ENCODE data around the gene NRROS.
"Not testable (repeated sequence)": the region's sequence is repeated elsewhere in the genome, so short reads cannot be mapped to it uniquely, and the experiment has no call there.

Gene NRROS

GRCh38 chr3:196619223-196619622, 20.3 kb upstream of the NRROS start:
- no peak for ATAC-seq
- Mint-ChIP-seq H3K9me3 (no peaks in the 10 kb centered on the region), H3K4me3 (no peak overlapping the region), H3K4me1 (peaks cover 17% of the 10 kb centered on the region), H3K36me3 (no peaks in the 10 kb centered on the region), H3K27me3 (no peaks in the 10 kb centered on the region), H3K27ac (peak overlapping the region; percentile 1)

- not testable (repeated sequence) for H3K4me3 Mint-ChIP-seq, H3K9me3 Mint-ChIP-seq, H3K36me3 Mint-ChIP-seq, ATAC-seq, H3K27ac Mint-ChIP-seq, H3K27me3 Mint-ChIP-seq
- H3K4me1 Mint-ChIP-seq: peaks cover 21% of the 10 kb centered on the region
Measured at GRCh38 chr3:196619627-196620026, 19.9 kb upstream of the NRROS start.

- peaks cover 27% of the 10 kb centered on the region for H3K4me1 Mint-ChIP-seq
- H3K27ac Mint-ChIP-seq: peak overlapping the region; percentile 72
- peak; percentile 66 for ATAC-seq
- H3K27me3 Mint-ChIP-seq: no peaks in the 10 kb centered on the region
- H3K36me3 Mint-ChIP-seq: no peaks in the 10 kb centered on the region
- H3K9me3 Mint-ChIP-seq: no peaks in the 10 kb centered on the region
- no peak overlapping the region for H3K4me3 Mint-ChIP-seq
Measured at GRCh38 chr3:196620161-196620604, 19.3 kb upstream of the NRROS start.

- Mint-ChIP-seq H3K4me3 (no peak overlapping the region), H3K9me3 (no peaks in the 10 kb centered on the region), H3K27ac (peak overlapping the region; percentile 72), H3K4me1 (peaks cover 31% of the 10 kb centered on the region), H3K36me3 (no peaks in the 10 kb centered on the region), H3K27me3 (no peaks in the 10 kb centered on the region)
- no peak for ATAC-seq
Measured at GRCh38 chr3:196620684-196621083, 18.8 kb upstream of the NRROS start.

GRCh38 chr3:196621611-196622010, 17.9 kb upstream of the NRROS start:
- Mint-ChIP-seq H3K27me3 (no peaks in the 10 kb centered on the region), H3K36me3 (no peaks in the 10 kb centered on the region), H3K4me1 (peaks cover 31% of the 10 kb centered on the region), H3K4me3 (no peak overlapping the region), H3K27ac (peak overlapping the region; percentile 37), H3K9me3 (no peaks in the 10 kb centered on the region)
- ATAC-seq: no peak

DNA sequence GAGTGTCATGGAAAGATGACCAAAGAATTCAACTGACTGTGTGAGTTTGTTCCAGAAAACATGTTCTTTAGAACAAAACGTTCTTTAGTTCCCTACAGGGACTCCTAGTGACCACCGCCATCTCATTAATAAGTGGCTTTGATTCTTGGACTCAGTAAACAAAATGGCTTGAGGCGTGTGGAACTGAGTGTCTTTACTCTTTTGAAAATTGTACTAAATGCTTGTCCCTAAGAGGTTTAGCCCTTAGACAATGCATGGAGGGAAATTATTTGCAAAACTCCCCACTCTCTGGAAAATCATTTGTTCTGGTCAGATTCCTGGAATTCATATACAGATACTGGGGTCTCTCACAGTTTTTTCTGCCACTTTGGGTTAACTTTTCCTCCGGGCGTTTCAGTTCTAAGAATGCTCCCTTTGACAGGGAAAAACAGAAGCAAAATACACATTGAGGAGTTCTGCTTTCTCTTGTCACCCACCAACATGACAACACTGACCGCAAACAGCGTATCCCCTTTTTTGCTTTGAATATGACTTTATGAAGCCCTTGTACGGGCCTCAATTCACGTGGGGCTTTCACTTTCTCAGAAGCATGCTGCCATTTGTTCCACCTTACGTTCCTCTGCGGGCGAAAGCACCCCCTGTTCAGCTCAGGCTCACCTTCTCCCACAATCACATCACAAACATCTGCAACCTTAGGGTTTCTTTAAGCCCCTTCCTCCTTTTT, 15.3 kb upstream of the NRROS start:
- Mint-ChIP-seq H3K27me3 (no peaks in the 10 kb centered on the region), H3K9me3 (no peaks in the 10 kb centered on the region), H3K4me3 (peak overlapping the region; percentile 24), H3K27ac (peak overlapping the region; percentile 78), H3K4me1 (peaks cover 31% of the 10 kb centered on the region), H3K36me3 (no peaks in the 10 kb centered on the region)
- peak; percentile 93 for ATAC-seq

- Mint-ChIP-seq H3K27ac (peak overlapping the region; percentile 78), H3K4me3 (peak overlapping the region; percentile 24), H3K36me3 (no peaks in the 10 kb centered on the region), H3K9me3 (no peaks in the 10 kb centered on the region), H3K4me1 (peaks cover 35% of the 10 kb centered on the region), H3K27me3 (no peaks in the 10 kb centered on the region)
- ATAC-seq: no peak
Measured at GRCh38 chr3:196624907-196625306, 14.6 kb upstream of the NRROS start.

- Mint-ChIP-seq H3K4me1 (peaks cover 35% of the 10 kb centered on the region), H3K27me3 (no peaks in the 10 kb centered on the region), H3K36me3 (peaks cover 3% of the 10 kb centered on the region), H3K9me3 (no peaks in the 10 kb centered on the region), H3K27ac (peak overlapping the region; percentile 78), H3K4me3 (peak overlapping the region; percentile 46)
- no peak for ATAC-seq
Measured at GRCh38 chr3:196625331-196625730, 14.2 kb upstream of the NRROS start.

DNA sequence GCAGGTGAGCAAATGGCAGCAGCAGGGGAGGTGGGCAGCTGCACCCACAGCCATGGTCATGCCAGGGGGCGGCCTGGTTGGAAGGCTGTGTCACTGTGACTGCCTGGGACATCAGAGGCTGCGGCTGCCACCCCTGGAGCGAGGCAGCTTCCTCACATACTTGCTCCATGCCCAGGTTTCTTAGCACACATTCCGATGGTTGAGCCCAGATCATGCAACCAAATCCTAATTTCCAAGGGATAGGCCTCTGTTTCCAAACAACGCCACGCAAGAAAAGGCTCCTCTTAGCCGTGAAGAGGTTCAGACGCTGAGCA, 11.6 kb upstream of the NRROS start:
- Mint-ChIP-seq H3K4me1 (peaks cover 47% of the 10 kb centered on the region), H3K36me3 (peaks cover 9% of the 10 kb centered on the region)

DNA sequence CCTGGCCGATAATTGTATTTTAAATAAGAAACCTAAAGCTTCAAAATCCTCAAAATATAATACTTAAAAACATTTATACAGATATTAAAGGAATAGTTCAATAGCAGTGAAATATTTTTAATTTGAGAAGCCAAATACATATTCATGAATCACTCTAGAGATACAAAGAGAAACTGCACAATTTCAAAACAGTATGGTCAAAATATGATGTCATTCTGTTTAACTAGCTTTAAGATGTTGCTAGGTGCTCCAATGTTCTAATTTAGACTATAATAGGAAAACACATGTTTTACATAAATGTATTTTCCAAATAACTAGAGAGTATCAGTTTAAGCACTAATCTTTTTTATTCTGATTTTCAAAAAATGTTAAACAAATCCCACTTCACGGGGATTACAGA, 10.3 kb upstream of the NRROS start:
- H3K4me3 Mint-ChIP-seq: no peak overlapping the region
- H3K36me3 Mint-ChIP-seq: peaks cover 9% of the 10 kb centered on the region
- H3K27me3 Mint-ChIP-seq: no peaks in the 10 kb centered on the region
- H3K4me1 Mint-ChIP-seq: peaks cover 58% of the 10 kb centered on the region
- ATAC-seq: no peak
- no peak overlapping the region for H3K27ac Mint-ChIP-seq
- no peaks in the 10 kb centered on the region for H3K9me3 Mint-ChIP-seq

More for the DNA sequence above, 11.6 kb upstream of the NRROS start:
- no peak overlapping the region for H3K27ac Mint-ChIP-seq
- H3K27me3 Mint-ChIP-seq: no peaks in the 10 kb centered on the region
- ATAC-seq: no peak
- no peaks in the 10 kb centered on the region for H3K9me3 Mint-ChIP-seq
- no peak overlapping the region for H3K4me3 Mint-ChIP-seq

- Mint-ChIP-seq H3K4me3 (peak overlapping the region; percentile 92), H3K4me1 (peaks cover 66% of the 10 kb centered on the region), H3K27ac (peak overlapping the region; percentile 95), H3K27me3 (no peaks in the 10 kb centered on the region), H3K36me3 (peaks cover 9% of the 10 kb centered on the region), H3K9me3 (no peaks in the 10 kb centered on the region)
- no peak for ATAC-seq
Measured at GRCh38 chr3:196631682-196632045, 7.8 kb upstream of the NRROS start.

DNA sequence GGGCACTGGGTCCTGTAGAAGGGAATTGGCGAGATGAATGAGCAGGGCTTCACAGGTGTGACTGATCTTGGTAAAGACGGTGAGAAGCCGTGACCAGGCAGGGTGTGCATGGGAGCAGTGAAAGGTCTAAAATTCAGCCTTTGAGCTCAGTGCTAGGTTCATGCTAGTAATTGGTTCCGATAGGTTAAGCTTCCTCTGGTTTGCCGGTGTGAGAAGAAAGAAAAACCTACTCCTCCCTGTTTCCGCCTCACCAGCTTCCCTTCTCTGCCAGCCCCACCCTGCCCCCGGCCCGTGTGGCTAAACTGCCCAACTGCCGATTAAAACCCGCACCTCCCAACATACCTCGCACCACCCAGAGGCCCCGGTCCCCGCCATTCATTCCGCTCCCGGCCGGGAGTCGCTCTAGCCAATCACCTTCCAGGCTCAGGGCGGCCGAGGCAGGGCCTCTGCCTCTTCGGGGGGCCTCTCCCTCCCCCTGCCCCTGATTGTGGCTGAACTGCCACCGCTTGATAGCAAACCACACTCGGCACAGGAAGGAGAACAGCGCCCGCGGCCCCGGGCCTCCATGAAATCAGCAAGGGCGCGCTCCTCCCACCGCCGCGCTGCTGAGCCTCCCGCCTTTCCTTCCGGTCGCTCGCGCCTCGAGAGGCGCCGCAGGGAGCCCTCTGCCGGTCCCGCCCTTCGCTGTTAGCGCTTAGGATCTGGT, 7.3 kb upstream of the NRROS start:
- peak overlapping the region; percentile 92 for H3K4me3 Mint-ChIP-seq
- peak overlapping the region; percentile 95 for H3K27ac Mint-ChIP-seq
- H3K36me3 Mint-ChIP-seq: peaks cover 9% of the 10 kb centered on the region
- H3K9me3 Mint-ChIP-seq: no peaks in the 10 kb centered on the region
- ATAC-seq: peak; percentile 89
- H3K4me1 Mint-ChIP-seq: peaks cover 68% of the 10 kb centered on the region
- no peaks in the 10 kb centered on the region for H3K27me3 Mint-ChIP-seq

DNA sequence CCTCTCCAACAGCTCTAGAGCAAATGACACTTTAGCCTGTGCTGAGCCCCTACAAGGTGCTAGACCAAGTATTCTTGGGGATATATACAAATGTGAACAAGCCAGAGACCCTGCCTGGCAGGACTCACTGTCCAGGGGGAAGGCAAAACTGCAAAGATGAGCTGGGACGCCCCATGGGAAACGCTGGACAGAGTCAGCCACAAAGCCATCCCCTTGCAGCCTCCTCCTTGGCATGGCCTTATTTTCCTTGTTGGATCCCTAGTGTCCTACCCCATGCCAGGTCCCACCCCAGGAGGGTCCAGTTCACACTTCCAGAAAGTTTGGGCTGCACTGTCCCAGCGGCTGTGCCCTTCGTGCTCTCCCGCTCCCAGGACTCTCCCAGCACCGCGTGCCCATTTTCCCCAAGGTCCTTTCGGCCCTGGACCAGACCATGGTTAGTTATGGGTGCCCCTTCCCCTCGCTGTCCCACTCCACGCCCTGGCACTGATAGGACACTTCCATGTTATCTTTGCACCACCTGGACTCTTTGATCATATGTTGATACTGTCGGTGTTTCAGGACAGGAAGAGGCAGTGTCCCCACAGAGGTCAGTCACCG, 5.8 kb upstream of the NRROS start:
- ATAC-seq: no peak
- peak overlapping the region; percentile 95 for H3K27ac Mint-ChIP-seq
- H3K9me3 Mint-ChIP-seq: no peaks in the 10 kb centered on the region
- no peaks in the 10 kb centered on the region for H3K27me3 Mint-ChIP-seq
- peaks cover 83% of the 10 kb centered on the region for H3K4me1 Mint-ChIP-seq
- peak overlapping the region; percentile 92 for H3K4me3 Mint-ChIP-seq
- H3K36me3 Mint-ChIP-seq: peaks cover 20% of the 10 kb centered on the region

DNA sequence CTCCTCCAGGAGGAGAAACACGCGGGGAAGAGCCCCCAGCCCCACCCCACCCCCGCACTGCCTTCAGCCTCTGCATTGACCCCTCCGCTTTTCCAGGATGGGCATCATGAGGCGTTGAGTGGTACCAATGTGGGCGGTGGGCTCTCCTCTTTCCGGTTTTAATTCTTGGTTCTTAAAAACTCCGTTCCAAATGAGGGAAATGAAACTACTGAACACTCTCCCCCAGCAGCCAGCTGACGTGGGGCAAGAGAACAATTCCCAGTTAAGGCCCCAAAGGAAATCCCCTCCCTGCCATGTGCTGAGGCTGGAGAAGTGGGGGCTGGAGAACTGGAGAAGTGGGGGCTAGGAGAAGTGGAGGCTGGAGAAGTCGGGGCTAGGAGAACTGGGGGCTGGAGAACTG, 5.3 kb upstream of the NRROS start:
- Mint-ChIP-seq H3K36me3 (peaks cover 20% of the 10 kb centered on the region), H3K4me1 (peaks cover 88% of the 10 kb centered on the region), H3K9me3 (no peaks in the 10 kb centered on the region), H3K27me3 (no peaks in the 10 kb centered on the region), H3K27ac (peak overlapping the region; percentile 95), H3K4me3 (peak overlapping the region; percentile 92)
- peak; percentile 10 for ATAC-seq

- Mint-ChIP-seq H3K27me3 (no peaks in the 10 kb centered on the region), H3K9me3 (no peaks in the 10 kb centered on the region), H3K4me1 (peaks cover 86% of the 10 kb centered on the region), H3K36me3 (peaks cover 20% of the 10 kb centered on the region), H3K27ac (peak overlapping the region; percentile 95), H3K4me3 (peak overlapping the region; percentile 18)
- ATAC-seq: no peak
Measured at GRCh38 chr3:196634829-196635228, 4.7 kb upstream of the NRROS start.
